SHP77 treated with DMSO at 0.1 percent for 48 hours (cell line): ENCODE results near the gene DCDC2B.
"Not testable (repeated sequence)": the region's sequence is repeated elsewhere in the genome, so short reads cannot be mapped to it uniquely, and the experiment has no call there.

Source experiments
- DNase-seq: peaks from one replicate; lab custom pipeline; 2025; lab: John Stamatoyannopoulos, UW

Gene DCDC2B

GRCh38 chr1:32208891-32209328, at the start of gene DCDC2B:
Gene DCDC2B (plus strand): TSS chr1:32209089. CDS start chr1:32209094, 5 bp downstream.
- peak; percentile 93 for DNase-seq

- DNase-seq: no peak
Measured at GRCh38 chr1:32159189-32159588, 49.7 kb upstream of the DCDC2B start.

- DNase-seq: no peak
Measured at GRCh38 chr1:32163405-32163804, 45.5 kb upstream of the DCDC2B start.

GRCh38 chr1:32165633-32166032, 43.3 kb upstream of the DCDC2B start:
- not testable (repeated sequence) for DNase-seq

DNA sequence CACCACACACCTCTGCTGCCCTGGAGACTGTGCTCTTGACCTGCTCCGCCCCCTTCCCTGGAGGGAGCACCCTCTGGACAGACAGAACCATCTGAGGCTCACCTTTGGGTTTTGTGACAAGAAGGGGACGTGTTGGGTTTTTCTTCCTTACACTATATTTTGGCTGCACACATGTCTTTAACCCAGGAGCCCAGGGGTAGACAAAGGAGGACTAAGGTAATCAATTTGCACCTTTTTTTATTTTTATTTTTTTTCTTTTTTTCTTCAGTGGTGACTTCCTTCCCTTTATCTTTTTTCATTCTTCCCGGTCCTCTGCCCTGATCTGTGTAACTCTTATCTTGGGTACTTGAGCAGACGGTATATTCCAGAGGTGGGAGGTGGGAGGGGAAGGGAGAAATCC, 37.9 kb upstream of the DCDC2B start:
- DNase-seq: no peak

DNA sequence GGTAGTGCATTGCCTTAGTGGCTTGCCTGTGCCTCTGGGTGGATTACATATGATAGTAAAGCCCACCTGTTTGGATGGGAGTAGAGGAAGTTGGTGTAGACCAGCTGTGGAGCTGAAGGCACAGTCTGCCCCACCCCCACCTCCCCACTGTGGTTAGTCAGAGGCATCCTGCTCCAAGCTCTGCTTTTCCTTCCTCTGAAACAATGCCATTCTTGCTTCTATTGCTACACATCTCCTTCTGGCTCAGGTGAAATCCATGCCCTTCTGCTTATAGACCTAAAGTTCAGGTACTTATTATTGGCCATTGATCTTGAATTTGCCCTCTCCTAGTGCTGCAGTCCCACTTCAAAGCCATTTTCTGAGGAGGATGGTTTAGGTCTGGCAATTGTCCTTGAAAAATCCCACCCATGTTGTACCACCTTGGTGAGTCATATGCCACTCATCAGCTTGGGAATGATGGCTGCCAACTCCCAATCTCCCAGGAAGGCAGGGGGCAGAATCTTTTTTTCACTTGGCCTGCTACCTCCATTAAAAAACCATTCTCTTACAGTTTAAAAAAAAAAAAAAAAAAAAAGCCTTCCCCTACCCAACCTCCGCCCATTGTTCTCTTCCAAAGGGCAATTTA, 36.2 kb upstream of the DCDC2B start:
- no peak for DNase-seq

GRCh38 chr1:32178380-32179192, 30.3 kb upstream of the DCDC2B start:
- DNase-seq: peak; percentile 58

GRCh38 chr1:32179193-32179442, 29.8 kb upstream of the DCDC2B start:
- DNase-seq: no peak

DNA sequence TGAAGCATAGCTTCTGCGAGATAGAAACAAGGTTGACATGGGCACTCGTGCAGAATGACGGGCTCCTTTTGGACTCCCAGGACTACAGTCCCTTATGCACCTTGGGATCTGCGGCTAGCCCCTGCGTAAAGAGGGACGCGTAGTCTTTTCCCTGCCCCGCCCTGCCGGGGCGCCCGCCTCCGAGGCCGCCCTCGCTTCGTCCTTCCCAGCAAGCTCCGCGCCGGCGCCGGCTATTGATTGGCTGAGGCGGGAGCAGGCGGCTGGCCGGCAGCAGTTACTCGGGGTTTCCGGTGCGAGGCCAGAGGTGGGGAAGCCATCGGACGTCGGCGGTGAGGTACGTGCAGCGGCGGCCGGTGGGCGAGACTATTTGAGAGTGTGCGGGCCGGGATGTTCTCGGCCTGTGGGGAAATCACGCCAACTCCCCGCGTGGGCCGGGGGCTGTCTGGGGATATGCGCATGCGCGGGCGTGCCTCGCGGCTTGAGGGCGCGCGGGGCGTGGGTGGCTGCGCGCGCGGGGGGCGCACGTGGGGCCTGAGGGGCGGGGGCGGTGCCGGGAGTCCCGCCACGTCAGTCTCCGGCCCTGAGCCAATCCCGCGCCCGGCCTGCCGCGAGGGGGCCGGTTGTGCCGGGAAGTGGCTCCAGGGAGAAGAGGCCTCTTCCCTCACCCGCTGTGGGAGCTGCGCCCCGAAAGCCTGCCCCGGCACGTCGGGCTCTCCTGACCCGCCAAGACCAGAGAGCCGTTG, 29.3 kb upstream of the DCDC2B start, which contains the start of gene TXLNA:
TXLNA (plus strand) TSS at position 233 of the 743 bp plus-strand sequence. CDS start 671 bp downstream, outside the sequence.
- DNase-seq: peak; percentile 95

GRCh38 chr1:32180186-32181060, 28.5 kb upstream of the DCDC2B start:
- DNase-seq: no peak

DNA sequence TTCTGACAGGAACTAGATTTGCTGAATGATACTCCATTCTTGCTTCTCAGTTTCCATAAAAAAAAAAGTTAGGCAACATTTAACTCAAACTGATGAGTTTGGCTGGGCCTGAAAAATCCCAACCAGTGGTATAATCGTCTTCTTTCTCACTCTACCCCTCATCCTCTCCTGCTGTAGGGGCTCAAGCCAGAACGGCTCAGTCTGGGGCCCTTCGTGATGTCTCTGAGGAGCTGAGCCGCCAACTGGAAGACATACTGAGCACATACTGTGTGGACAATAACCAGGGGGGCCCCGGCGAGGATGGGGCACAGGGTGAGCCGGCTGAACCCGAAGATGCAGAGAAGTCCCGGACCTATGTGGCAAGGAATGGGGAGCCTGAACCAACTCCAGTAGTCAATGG, 27.8 kb upstream of the DCDC2B start:
- no peak for DNase-seq

- no peak for DNase-seq
Measured at GRCh38 chr1:32181563-32181962, 27.3 kb upstream of the DCDC2B start.

- no peak for DNase-seq
Measured at GRCh38 chr1:32182060-32182459, 26.8 kb upstream of the DCDC2B start.

GRCh38 chr1:32184650-32185049, 24.2 kb upstream of the DCDC2B start:
- no peak for DNase-seq

DNA sequence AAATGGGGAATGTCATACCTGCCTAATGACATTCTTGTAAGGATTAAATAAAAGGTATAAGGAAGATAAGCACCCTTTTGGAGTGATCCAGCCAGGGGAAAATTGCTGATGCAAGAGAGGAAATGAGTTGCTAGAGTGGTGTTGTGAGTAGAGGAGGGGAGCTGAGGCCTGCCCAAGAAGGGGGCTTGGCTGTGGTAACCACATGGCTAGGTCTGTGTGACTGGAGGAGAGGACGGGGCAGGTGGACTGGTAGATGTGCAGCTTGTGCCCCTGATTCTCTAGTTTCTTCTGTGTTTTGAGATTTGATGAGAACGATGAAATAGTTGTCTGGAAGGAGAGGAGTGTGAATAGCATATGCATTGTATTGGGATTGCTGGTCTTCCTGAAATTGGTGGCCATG, 22.8 kb upstream of the DCDC2B start:
- DNase-seq: no peak

GRCh38 chr1:32186491-32186890, 22.4 kb upstream of the DCDC2B start:
- DNase-seq: no peak

GRCh38 chr1:32187850-32188249, 21.0 kb upstream of the DCDC2B start:
- DNase-seq: no peak

DNA sequence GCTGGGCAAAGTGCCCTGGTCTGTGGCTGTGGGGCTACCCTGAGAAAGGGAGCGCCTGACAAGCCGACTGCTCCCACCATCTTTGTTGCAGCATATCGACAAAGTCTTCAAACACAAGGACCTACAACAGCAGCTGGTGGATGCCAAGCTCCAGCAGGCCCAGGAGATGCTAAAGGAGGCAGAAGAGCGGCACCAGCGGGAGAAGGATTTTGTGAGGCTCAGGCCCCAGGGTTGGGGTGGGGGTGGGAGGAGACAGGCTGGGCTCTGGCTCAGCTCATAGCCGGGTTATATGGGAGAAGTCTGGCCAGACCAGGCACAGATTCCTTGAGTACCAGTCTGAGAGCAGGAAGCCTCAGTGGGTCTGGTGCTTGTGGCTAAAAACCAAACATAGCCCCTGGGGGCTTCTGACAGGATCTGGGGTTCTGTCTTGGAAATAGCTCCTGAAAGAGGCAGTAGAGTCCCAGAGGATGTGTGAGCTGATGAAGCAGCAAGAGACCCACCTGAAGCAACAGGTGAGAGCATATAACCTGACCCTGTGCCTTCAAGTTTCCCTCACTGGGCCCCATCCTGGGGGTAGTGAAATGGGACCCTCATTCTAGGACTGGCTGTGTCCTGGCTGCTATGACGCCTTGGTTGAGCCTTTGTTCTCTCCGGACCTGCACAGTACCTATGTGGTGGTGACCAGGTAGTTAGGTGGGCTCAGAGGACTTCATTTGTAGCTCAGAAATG, 16.5 kb upstream of the DCDC2B start:
- DNase-seq: no peak

GRCh38 chr1:32194984-32195383, 13.9 kb upstream of the DCDC2B start:
- no peak for DNase-seq

GRCh38 chr1:32195531-32195930, 13.4 kb upstream of the DCDC2B start:
- DNase-seq: no peak
